GM23338 (cell line): ENCODE results near the gene ADGRB3. TPM values are rescaled to one million over a fixed set of nuclear protein-coding genes. Genes with fewer than 3 reads are reported as not detected.

ENCODE experiments used
- ATAC-seq: fragments of 200-7000 bp; cut with Tn5 transposase; 3 replicates; pipeline ENCODE4 v1.9.1; 2020
- DNase-seq: peaks from one replicate; pipeline ENCODE4 v3.0.0-alpha.2; 2015; ENCODE audit warnings: low spot score
- H2AFZ ChIP-seq: fragments of 200-600 bp; sonication (generic); 2 replicates; pipeline ENCODE4 v1.8.0; 2016; ENCODE audit warnings: antibody characterized with exemption, mild to moderate bottlenecking, moderate library complexity
- H3F3A ChIP-seq: fragments of 200-600 bp; sonication (generic); replicated peaks from 2 replicates; pipeline ENCODE4 v1.8.0; 2017; ENCODE audit warnings: antibody characterized with exemption, mixed run types, low read depth
- H3K27ac ChIP-seq: fragments of 200-600 bp; sonication (generic); 2 replicates; pipeline ENCODE4 v1.6.1; 2016; ENCODE audit warnings: low read depth
- H3K27me3 ChIP-seq: fragments of 200-600 bp; sonication (generic); 2 replicates; pipeline ENCODE4 v1.8.0; 2016; ENCODE audit warnings: mild to moderate bottlenecking, mixed run types, moderate library complexity; ENCODE audit not compliant: insufficient read depth
- H3K36me3 ChIP-seq: fragments of 200-600 bp; sonication (generic); 2 replicates; pipeline ENCODE4 v1.8.0; 2016; ENCODE audit warnings: mild to moderate bottlenecking; ENCODE audit not compliant: insufficient read depth
- H3K4me1 ChIP-seq: fragments of 200-600 bp; sonication (generic); 2 replicates; pipeline ENCODE4 v1.8.0; 2016; ENCODE audit warnings: mild to moderate bottlenecking, moderate library complexity; ENCODE audit not compliant: insufficient read depth
- H3K4me2 ChIP-seq: fragments of 200-600 bp; sonication (generic); 2 replicates; pipeline ENCODE4 v1.7.1; 2017; ENCODE audit warnings: mixed run types
- H3K4me3 ChIP-seq: fragments of 200-600 bp; sonication (generic); 2 replicates; pipeline ENCODE4 v1.6.1; 2016; ENCODE audit warnings: mixed run types
- H3K79me2 ChIP-seq: fragments of 200-600 bp; sonication (generic); replicated peaks from 2 replicates; pipeline ENCODE4 v1.8.0; 2017; ENCODE audit warnings: mild to moderate bottlenecking; ENCODE audit not compliant: insufficient read depth
- H3K9me2 ChIP-seq: fragments of 200-600 bp; sonication (generic); 2 replicates; pipeline ENCODE4 v1.8.0; 2017; ENCODE audit not compliant: insufficient read depth
- H4K20me1 ChIP-seq: fragments of 200-600 bp; sonication (generic); replicated peaks from 2 replicates; pipeline ENCODE4 v1.8.0; 2017; ENCODE audit warnings: mild to moderate bottlenecking; ENCODE audit not compliant: insufficient read depth
- H3K27ac Mint-ChIP-seq: 2 replicates; pipeline ENCODE4 v1.8.0; 2020; ENCODE audit warnings: inconsistent platforms, mild to moderate bottlenecking, moderate library complexity, mixed read lengths
- H3K27me3 Mint-ChIP-seq: 3 replicates; pipeline ENCODE4 v1.8.0; 2022; ENCODE audit warnings: low read depth, mild to moderate bottlenecking, moderate library complexity, mixed read lengths, inconsistent platforms; ENCODE audit not compliant: insufficient read depth, poor library complexity
- H3K36me3 Mint-ChIP-seq: 3 replicates; pipeline ENCODE4 v1.8.0; 2021; ENCODE audit warnings: low read depth, mild to moderate bottlenecking, inconsistent platforms, moderate library complexity, mixed read lengths
- H3K4me1 Mint-ChIP-seq: 3 replicates; pipeline ENCODE4 v1.8.0; 2020; ENCODE audit warnings: mild to moderate bottlenecking, inconsistent platforms, mixed read lengths
- H3K4me3 Mint-ChIP-seq: 3 replicates; pipeline ENCODE4 v1.8.0; 2021; ENCODE audit warnings: moderate library complexity, mild to moderate bottlenecking, inconsistent platforms, mixed read lengths
- H3K9me3 Mint-ChIP-seq: 3 replicates; pipeline ENCODE4 v1.8.0; 2020; ENCODE audit warnings: moderate library complexity, mild to moderate bottlenecking, inconsistent platforms, mixed read lengths
- EZH2 ChIP-seq: fragments of 200-600 bp; sonication (generic); IDR thresholded peaks from one replicate; pipeline ENCODE4 v1.8.0; 2017; ENCODE audit warnings: antibody characterized with exemption, mild to moderate bottlenecking, low read depth; ENCODE audit not compliant: unreplicated experiment
- JUNB ChIP-seq: IDR thresholded peaks from one replicate; pipeline ENCODE4 v1.6.1; 2016; ENCODE audit warnings: antibody characterized with exemption; ENCODE audit not compliant: unreplicated experiment
- NANOG ChIP-seq: IDR thresholded peaks from 2 replicates; pipeline ENCODE4 v1.6.1; 2016; ENCODE audit warnings: antibody characterized with exemption, borderline replicate concordance
- STAT1 ChIP-seq: IDR thresholded peaks from one replicate; pipeline ENCODE4 v1.6.1; 2016; ENCODE audit warnings: antibody characterized with exemption; ENCODE audit not compliant: unreplicated experiment
- ZNF114 ChIP-seq: fragments of 250-450 bp; sonication (Bioruptor Pico); IDR thresholded peaks from 2 replicates; pipeline ENCODE4 v1.5.0; 2020; ENCODE audit warnings: mild to moderate bottlenecking, moderate library complexity
- ZNF462 ChIP-seq: fragments of 250-450 bp; sonication (Bioruptor Pico); IDR thresholded peaks from 2 replicates; pipeline ENCODE4 v1.5.0; 2020; ENCODE audit warnings: mild to moderate bottlenecking, moderate library complexity
- polyA plus RNA-seq: library from polyadenylated mRNA; unstranded; fragments of >200 nt; fragmentation: Nextera tagmentation; extraction: Ambion mirVana; gene quantifications from 2 replicates; pipeline ENCODE4 v1.2.1, GENCODE V29; 2016
- total RNA-seq: library from RNA; depleted of rRNA; stranded (reverse); fragments of >200 nt; shearing (Covaris generic); gene quantifications from 2 replicates; pipeline ENCODE4 v1.2.3, GENCODE V29; 2014

Gene ADGRB3
- total and polyA plus RNA-seq, 2 experiments from 2014 or later: 0.92 to 4.0 TPM

GRCh38 chr6:68738039-68738438, 103.0 kb downstream of the ADGRB3 start:
- Histone ChIP-seq H4K20me1 (no peaks in the 10 kb centered on the region), H3K36me3 (no peaks in the 10 kb centered on the region), H3K27ac (peak overlapping the region; percentile 2; the same call in 1 of the 2 replicates), H3K4me2 (peak overlapping the region; percentile 35), H2AFZ (no peak overlapping the region), H3K79me2 (no peaks in the 10 kb centered on the region), H3K9me2 (no peaks in the 10 kb centered on the region), H3K4me1 (peaks cover 11% of the 10 kb centered on the region), H3K27me3 (no peaks in the 10 kb centered on the region), H3F3A (no peaks in the 10 kb centered on the region), H3K4me3 (no peak overlapping the region)
- Mint-ChIP-seq H3K27ac (no peak overlapping the region), H3K9me3 (no peaks in the 10 kb centered on the region), H3K4me3 (no peak overlapping the region), H3K27me3 (peaks cover 3% of the 10 kb centered on the region), H3K36me3 (no peaks in the 10 kb centered on the region), H3K4me1 (peaks cover 7% of the 10 kb centered on the region; the same call in 1 of the 3 replicates)
- peak; percentile 27 for DNase-seq
- TF ChIP-seq ZNF462 (CRISPR knock-in tag) (0 out of 2 replicates have a peak, but pooled peaks have one; percentile 24), STAT1 (no peak)
- ATAC-seq: peak; percentile 47

GRCh38 chr6:68740828-68741500, 105.9 kb downstream of the ADGRB3 start:
- Mint-ChIP-seq H3K27ac (no peak overlapping the region), H3K27me3 (peaks cover 3% of the 10 kb centered on the region), H3K9me3 (no peaks in the 10 kb centered on the region), H3K4me3 (no peak overlapping the region), H3K4me1 (peaks cover 5% of the 10 kb centered on the region; the same call in 1 of the 3 replicates), H3K36me3 (no peaks in the 10 kb centered on the region)
- Histone ChIP-seq H3K9me2 (no peaks in the 10 kb centered on the region), H4K20me1 (no peaks in the 10 kb centered on the region), H3K4me3 (no peak overlapping the region), H2AFZ (no peak overlapping the region), H3K79me2 (no peaks in the 10 kb centered on the region), H3K4me1 (peaks cover 11% of the 10 kb centered on the region), H3K4me2 (no peak overlapping the region), H3K27me3 (no peaks in the 10 kb centered on the region), H3K36me3 (no peaks in the 10 kb centered on the region), H3F3A (no peaks in the 10 kb centered on the region), H3K27ac (no peak overlapping the region)
- DNase-seq (no peak), ATAC-seq (no peak)
- no peak for TF ChIP-seq STAT1
- no peak for TF ChIP-seq JUNB
- no peak for TF ChIP-seq NANOG
- no peak for TF ChIP-seq EZH2
- TF ChIP-seq ZNF114 (CRISPR knock-in tag): no peak
